Measurements from ENCODE around the gene LBH.

LBH gene

GRCh38 chr2:30231212-30231995 lies at the start of gene LBH:
TSS of gene LBH (plus strand) at chr2:30231534. CDS start at chr2:30231739, 205 bp downstream.
- DNase-seq (ENCODE audit: low read depth, low spot score) = no peak
- H3K9me3 ChIP-seq (ENCODE audit: insufficient read depth, low read length) = no peaks in the 10 kb centered on the region
- peaks cover 17% of the 10 kb centered on the region for H3K36me3 ChIP-seq (ENCODE audit: insufficient read depth, insufficient read length, low read length)
- no peak for TF ChIP-seq ZNF274 (IDR thresholded peaks at IDR 0.05; ENCODE audit: low read depth, low read length)
- TF ChIP-seq SUZ12 (IDR thresholded peaks at IDR 0.05; ENCODE audit: extremely low read depth, insufficient read depth, insufficient read length) = no peak
- TF ChIP-seq YY1 (IDR thresholded peaks at IDR 0.05; ENCODE audit: insufficient read depth, insufficient read length) = no peak
- H3K4me3 ChIP-seq (ENCODE audit: insufficient read length, low read depth) = peak within 1 kb of the TSS; percentile 61
- peaks cover 34% of the 10 kb centered on the region for H3K27me3 ChIP-seq (ENCODE audit: insufficient read depth, insufficient read length)
- peaks cover 2% of the 10 kb centered on the region for H3K4me1 ChIP-seq (ENCODE audit: insufficient read depth, insufficient read length)
- H3K9ac ChIP-seq (ENCODE audit: insufficient read length, low read depth) = peak within 1 kb of the TSS; percentile 80

- DNase-seq (ENCODE audit: low read depth, low spot score) = no peak
- Histone ChIP-seq H3K27me3 (ENCODE audit: insufficient read depth, insufficient read length) (no peaks in the 10 kb centered on the region), H3K9me3 (ENCODE audit: insufficient read depth, low read length) (no peaks in the 10 kb centered on the region), H3K36me3 (ENCODE audit: insufficient read depth, insufficient read length, low read length) (no peaks in the 10 kb centered on the region), H3K4me1 (ENCODE audit: insufficient read depth, insufficient read length) (no peaks in the 10 kb centered on the region), H3K9ac (ENCODE audit: insufficient read length, low read depth) (no peak overlapping the region), H3K4me3 (ENCODE audit: insufficient read length, low read depth) (no peak overlapping the region)
- TF ChIP-seq YY1 (IDR thresholded peaks at IDR 0.05; ENCODE audit: insufficient read depth, insufficient read length) (no peak), SUZ12 (IDR thresholded peaks at IDR 0.05; ENCODE audit: extremely low read depth, insufficient read depth, insufficient read length) (no peak)
These were observed 47.3 kb upstream of the LBH start for GRCh38 chr2:30184035-30184434.

GRCh38 chr2:30185178-30185577 lies 46.2 kb upstream of the LBH start:
- no peak for TF ChIP-seq ZNF274 (IDR thresholded peaks at IDR 0.05; ENCODE audit: low read depth, low read length)
- no peak for TF ChIP-seq SUZ12 (IDR thresholded peaks at IDR 0.05; ENCODE audit: extremely low read depth, insufficient read depth, insufficient read length)
- TF ChIP-seq YY1 (IDR thresholded peaks at IDR 0.05; ENCODE audit: insufficient read depth, insufficient read length) = no peak
- H3K9me3 ChIP-seq (ENCODE audit: insufficient read depth, low read length) = peaks cover 7% of the 10 kb centered on the region; the same call in 1 of the 2 replicates
- H3K4me1 ChIP-seq (ENCODE audit: insufficient read depth, insufficient read length) = no peaks in the 10 kb centered on the region
- H3K27me3 ChIP-seq (ENCODE audit: insufficient read depth, insufficient read length) = no peaks in the 10 kb centered on the region
- H3K4me3 ChIP-seq (ENCODE audit: insufficient read length, low read depth) = no peak overlapping the region
- H3K9ac ChIP-seq (ENCODE audit: insufficient read length, low read depth) = no peak overlapping the region
- no peaks in the 10 kb centered on the region for H3K36me3 ChIP-seq (ENCODE audit: insufficient read depth, insufficient read length, low read length)
- no peak for DNase-seq (ENCODE audit: low read depth, low spot score)

- Histone ChIP-seq H3K27me3 (ENCODE audit: insufficient read depth, insufficient read length) (no peaks in the 10 kb centered on the region), H3K4me1 (ENCODE audit: insufficient read depth, insufficient read length) (no peaks in the 10 kb centered on the region), H3K9ac (ENCODE audit: insufficient read length, low read depth) (no peak overlapping the region), H3K4me3 (ENCODE audit: insufficient read length, low read depth) (no peak overlapping the region), H3K9me3 (ENCODE audit: insufficient read depth, low read length) (peaks cover 7% of the 10 kb centered on the region; the same call in 1 of the 2 replicates), H3K36me3 (ENCODE audit: insufficient read depth, insufficient read length, low read length) (no peaks in the 10 kb centered on the region)
- no peak for DNase-seq (ENCODE audit: low read depth, low spot score)
- TF ChIP-seq YY1 (IDR thresholded peaks at IDR 0.05; ENCODE audit: insufficient read depth, insufficient read length) (no peak), ZNF274 (IDR thresholded peaks at IDR 0.05; ENCODE audit: low read depth, low read length) (no peak), SUZ12 (IDR thresholded peaks at IDR 0.05; ENCODE audit: extremely low read depth, insufficient read depth, insufficient read length) (no peak)
These were observed 43.0 kb upstream of the LBH start for GRCh38 chr2:30188292-30188691.

GRCh38 chr2:30190637-30191036 lies 40.7 kb upstream of the LBH start:
- TF ChIP-seq ZNF274 (IDR thresholded peaks at IDR 0.05; ENCODE audit: low read depth, low read length) (no peak), YY1 (IDR thresholded peaks at IDR 0.05; ENCODE audit: insufficient read depth, insufficient read length) (no peak), SUZ12 (IDR thresholded peaks at IDR 0.05; ENCODE audit: extremely low read depth, insufficient read depth, insufficient read length) (no peak)
- no peaks in the 10 kb centered on the region for H3K36me3 ChIP-seq (ENCODE audit: insufficient read depth, insufficient read length, low read length)

GRCh38 chr2:30191107-30191506 lies 40.2 kb upstream of the LBH start:
- Histone ChIP-seq H3K27me3 (ENCODE audit: insufficient read depth, insufficient read length) (no peaks in the 10 kb centered on the region), H3K9ac (ENCODE audit: insufficient read length, low read depth) (no peak overlapping the region), H3K36me3 (ENCODE audit: insufficient read depth, insufficient read length, low read length) (no peaks in the 10 kb centered on the region), H3K4me3 (ENCODE audit: insufficient read length, low read depth) (no peak overlapping the region), H3K9me3 (ENCODE audit: insufficient read depth, low read length) (peaks cover 7% of the 10 kb centered on the region; the same call in 1 of the 2 replicates), H3K4me1 (ENCODE audit: insufficient read depth, insufficient read length) (no peaks in the 10 kb centered on the region)
- TF ChIP-seq ZNF274 (IDR thresholded peaks at IDR 0.05; ENCODE audit: low read depth, low read length) (no peak), SUZ12 (IDR thresholded peaks at IDR 0.05; ENCODE audit: extremely low read depth, insufficient read depth, insufficient read length) (no peak), YY1 (IDR thresholded peaks at IDR 0.05; ENCODE audit: insufficient read depth, insufficient read length) (no peak)
- no peak for DNase-seq (ENCODE audit: low read depth, low spot score)

More at GRCh38 chr2:30190637-30191036, 40.7 kb upstream of the LBH start:
- Histone ChIP-seq H3K4me3 (ENCODE audit: insufficient read length, low read depth) (no peak overlapping the region), H3K4me1 (ENCODE audit: insufficient read depth, insufficient read length) (no peaks in the 10 kb centered on the region), H3K9ac (ENCODE audit: insufficient read length, low read depth) (no peak overlapping the region), H3K27me3 (ENCODE audit: insufficient read depth, insufficient read length) (no peaks in the 10 kb centered on the region), H3K9me3 (ENCODE audit: insufficient read depth, low read length) (peaks cover 7% of the 10 kb centered on the region; the same call in 1 of the 2 replicates)
- no peak for DNase-seq (ENCODE audit: low read depth, low spot score)

GRCh38 chr2:30191819-30192271 lies 39.5 kb upstream of the LBH start:
- Histone ChIP-seq H3K4me1 (ENCODE audit: insufficient read depth, insufficient read length) (no peaks in the 10 kb centered on the region), H3K9me3 (ENCODE audit: insufficient read depth, low read length) (peaks cover 7% of the 10 kb centered on the region; the same call in 1 of the 2 replicates), H3K9ac (ENCODE audit: insufficient read length, low read depth) (no peak overlapping the region), H3K4me3 (ENCODE audit: insufficient read length, low read depth) (no peak overlapping the region), H3K27me3 (ENCODE audit: insufficient read depth, insufficient read length) (no peaks in the 10 kb centered on the region), H3K36me3 (ENCODE audit: insufficient read depth, insufficient read length, low read length) (no peaks in the 10 kb centered on the region)
- TF ChIP-seq YY1 (IDR thresholded peaks at IDR 0.05; ENCODE audit: insufficient read depth, insufficient read length) = no peak
- TF ChIP-seq SUZ12 (IDR thresholded peaks at IDR 0.05; ENCODE audit: extremely low read depth, insufficient read depth, insufficient read length) = no peak
- no peak for DNase-seq (ENCODE audit: low read depth, low spot score)
